ENCODE data around the gene BRD3OS. TPM values are rescaled to one million over a fixed set of nuclear protein-coding genes. Genes with fewer than 3 reads are reported as not detected.

BRD3OS gene
- total RNA-seq, 2 experiments from 2014 or later = 13.7 to 21.6 TPM

DNA sequence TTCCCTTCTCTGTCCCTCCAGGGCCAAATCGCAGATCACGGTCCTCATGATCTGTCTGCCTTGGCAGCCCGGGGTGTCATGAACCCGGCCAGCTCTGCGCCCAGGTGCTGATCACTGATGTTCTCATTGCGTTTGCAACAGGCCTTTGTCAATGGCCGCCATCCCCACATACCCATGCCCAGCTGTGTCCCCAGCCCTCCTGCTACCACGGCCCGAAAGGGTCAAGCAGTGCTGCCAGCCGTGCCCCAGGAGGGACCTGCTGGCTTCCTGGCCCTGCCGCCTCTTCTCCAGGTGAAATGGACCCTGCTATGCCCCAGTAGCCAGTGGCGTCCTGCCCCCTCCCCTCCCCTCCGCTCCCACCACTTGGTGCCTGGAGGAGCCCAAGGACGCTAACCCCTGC lies 20.4 kb upstream of the BRD3OS start:
- no peak overlapping the region for H3K4me3 ChIP-seq (ENCODE audit: low read depth, low read length, poor library complexity, severe bottlenecking)
- H3K9me2 ChIP-seq (ENCODE audit: insufficient read depth, low read length) = no peaks in the 10 kb centered on the region
- H2AFZ ChIP-seq (ENCODE audit: low read length) = no peak overlapping the region
- no peak overlapping the region for H3K27ac ChIP-seq (ENCODE audit: low read depth, low read length, poor library complexity, severe bottlenecking)
- H3K4me2 ChIP-seq (ENCODE audit: low read length) = no peak overlapping the region
- no peak for DNase-seq (ENCODE audit: low spot score)
- ChIA-PET POLR2A (no interaction called here), CTCF (ENCODE audit: unreplicated experiment) (no interaction called here)
- H3K79me2 ChIP-seq (ENCODE audit: insufficient read depth, low read depth, low read length) = no peaks in the 10 kb centered on the region
- H4K20me1 ChIP-seq (ENCODE audit: insufficient read depth, low read length) = no peaks in the 10 kb centered on the region
- BruUV-seq (replicated peaks) = no TSS peak
- no peaks in the 10 kb centered on the region for H3K4me1 ChIP-seq (ENCODE audit: insufficient read depth, low read length, poor library complexity, severe bottlenecking)
- H3K36me3 ChIP-seq (ENCODE audit: insufficient read depth, low read length) = no peaks in the 10 kb centered on the region
- intact Hi-C loops (cut with micrococcal nuclease; ENCODE audit: unreplicated experiment) = no loop called here
- no peaks in the 10 kb centered on the region for H3K9me3 ChIP-seq (ENCODE audit: low read length)
- TF ChIP-seq, protein P1, sequence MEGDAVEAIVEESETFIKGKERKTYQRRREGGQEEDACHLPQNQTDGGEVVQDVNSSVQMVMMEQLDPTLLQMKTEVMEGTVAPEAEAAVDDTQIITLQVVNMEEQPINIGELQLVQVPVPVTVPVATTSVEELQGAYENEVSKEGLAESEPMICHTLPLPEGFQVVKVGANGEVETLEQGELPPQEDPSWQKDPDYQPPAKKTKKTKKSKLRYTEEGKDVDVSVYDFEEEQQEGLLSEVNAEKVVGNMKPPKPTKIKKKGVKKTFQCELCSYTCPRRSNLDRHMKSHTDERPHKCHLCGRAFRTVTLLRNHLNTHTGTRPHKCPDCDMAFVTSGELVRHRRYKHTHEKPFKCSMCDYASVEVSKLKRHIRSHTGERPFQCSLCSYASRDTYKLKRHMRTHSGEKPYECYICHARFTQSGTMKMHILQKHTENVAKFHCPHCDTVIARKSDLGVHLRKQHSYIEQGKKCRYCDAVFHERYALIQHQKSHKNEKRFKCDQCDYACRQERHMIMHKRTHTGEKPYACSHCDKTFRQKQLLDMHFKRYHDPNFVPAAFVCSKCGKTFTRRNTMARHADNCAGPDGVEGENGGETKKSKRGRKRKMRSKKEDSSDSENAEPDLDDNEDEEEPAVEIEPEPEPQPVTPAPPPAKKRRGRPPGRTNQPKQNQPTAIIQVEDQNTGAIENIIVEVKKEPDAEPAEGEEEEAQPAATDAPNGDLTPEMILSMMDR (conservative IDR thresholded peaks at IDR 0.05; ENCODE audit: low read length) = no peak
- no peak for TF ChIP-seq EZH2phosphoT487 (IDR thresholded peaks at IDR 0.05; ENCODE audit: borderline replicate concordance, low read depth, low read length)

DNA sequence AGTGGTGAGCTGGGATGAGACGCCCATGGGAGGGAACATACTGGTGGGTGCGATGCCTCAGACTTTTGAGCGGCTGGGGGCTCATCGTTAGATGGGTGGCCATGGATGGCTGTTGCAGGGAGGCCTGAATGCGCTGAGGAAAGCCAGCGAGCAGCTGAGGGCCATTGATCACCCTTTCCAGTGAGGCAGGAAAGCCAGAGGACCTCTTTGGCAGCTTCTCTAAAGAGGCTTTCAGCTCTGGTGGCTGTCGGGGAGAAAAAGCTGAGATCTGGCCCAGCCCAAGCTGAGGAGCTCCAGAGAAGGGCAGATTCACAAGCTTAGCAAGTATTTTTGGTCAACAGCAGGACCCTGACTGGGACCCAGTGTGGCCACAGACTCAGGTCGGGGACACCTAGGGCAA lies 19.9 kb upstream of the BRD3OS start:
- Histone ChIP-seq H3K9me3 (ENCODE audit: low read length) (no peaks in the 10 kb centered on the region), H4K20me1 (ENCODE audit: insufficient read depth, low read length) (no peaks in the 10 kb centered on the region), H3K36me3 (ENCODE audit: insufficient read depth, low read length) (no peaks in the 10 kb centered on the region), H3K4me1 (ENCODE audit: insufficient read depth, low read length, poor library complexity, severe bottlenecking) (no peaks in the 10 kb centered on the region), H2AFZ (ENCODE audit: low read length) (no peak overlapping the region), H3K4me2 (ENCODE audit: low read length) (no peak overlapping the region), H3K79me2 (ENCODE audit: insufficient read depth, low read depth, low read length) (no peaks in the 10 kb centered on the region), H3K9me2 (ENCODE audit: insufficient read depth, low read length) (no peaks in the 10 kb centered on the region), H3K4me3 (ENCODE audit: low read depth, low read length, poor library complexity, severe bottlenecking) (no peak overlapping the region), H3K27ac (ENCODE audit: low read depth, low read length, poor library complexity, severe bottlenecking) (no peak overlapping the region)
- ChIA-PET CTCF (ENCODE audit: unreplicated experiment) (no interaction called here), POLR2A (no interaction called here)
- intact Hi-C loops (cut with micrococcal nuclease; ENCODE audit: unreplicated experiment) = no loop called here
- no TSS peak for BruUV-seq (replicated peaks)
- TF ChIP-seq, protein P1 (conservative IDR thresholded peaks at IDR 0.05; ENCODE audit: low read length) = no peak
- no peak for TF ChIP-seq EZH2phosphoT487 (IDR thresholded peaks at IDR 0.05; ENCODE audit: borderline replicate concordance, low read depth, low read length)
- no peak for DNase-seq (ENCODE audit: low spot score)

DNA sequence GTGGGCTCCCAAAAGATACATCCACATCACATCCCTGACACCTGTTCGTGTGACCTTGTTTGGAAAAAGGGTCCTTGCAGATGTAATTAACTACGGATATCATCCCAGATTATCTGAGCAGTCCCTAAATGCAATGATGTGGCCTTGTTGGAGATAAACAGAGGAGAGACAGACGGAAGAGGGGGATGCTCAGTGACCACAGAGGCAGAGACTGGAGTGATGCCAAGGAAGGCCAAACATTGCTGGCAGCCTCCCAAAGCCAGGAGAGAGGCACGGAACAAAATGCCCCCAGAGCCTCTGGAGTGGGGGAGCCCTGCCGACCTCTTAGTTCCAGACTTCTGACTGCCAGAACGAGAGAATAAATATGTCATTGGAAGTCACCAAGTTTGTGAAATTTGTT lies 18.1 kb upstream of the BRD3OS start:
- intact Hi-C loops (cut with micrococcal nuclease; ENCODE audit: unreplicated experiment) = no loop called here
- no peaks in the 10 kb centered on the region for H3K9me2 ChIP-seq (ENCODE audit: insufficient read depth, low read length)
- no peak overlapping the region for H3K4me2 ChIP-seq (ENCODE audit: low read length)
- no peak overlapping the region for H3K27ac ChIP-seq (ENCODE audit: low read depth, low read length, poor library complexity, severe bottlenecking)
- no peaks in the 10 kb centered on the region for H3K4me1 ChIP-seq (ENCODE audit: insufficient read depth, low read length, poor library complexity, severe bottlenecking)
- no peak overlapping the region for H2AFZ ChIP-seq (ENCODE audit: low read length)
- H4K20me1 ChIP-seq (ENCODE audit: insufficient read depth, low read length) = no peaks in the 10 kb centered on the region
- no TSS peak for BruUV-seq (replicated peaks)
- H3K79me2 ChIP-seq (ENCODE audit: insufficient read depth, low read depth, low read length) = no peaks in the 10 kb centered on the region
- no peak for DNase-seq (ENCODE audit: low spot score)
- no peaks in the 10 kb centered on the region for H3K36me3 ChIP-seq (ENCODE audit: insufficient read depth, low read length)
- H3K4me3 ChIP-seq (ENCODE audit: low read depth, low read length, poor library complexity, severe bottlenecking) = no peak overlapping the region
- H3K9me3 ChIP-seq (ENCODE audit: low read length) = no peaks in the 10 kb centered on the region
- TF ChIP-seq, protein P1 (conservative IDR thresholded peaks at IDR 0.05; ENCODE audit: low read length) = no peak
- no peak for TF ChIP-seq EZH2phosphoT487 (IDR thresholded peaks at IDR 0.05; ENCODE audit: borderline replicate concordance, low read depth, low read length)
- ChIA-PET CTCF (ENCODE audit: unreplicated experiment) (no interaction called here), POLR2A (interaction anchor here (0.6 kb wide), 1 partner anchor 506 kb away, joined by 6 read pairs; no protein-coding TSS in a partner anchor)

Measured in OCI-LY7 (cell line).